HepG2 (cell line): Measurements from ENCODE around the gene TMC4. TPM values are rescaled to one million over a fixed set of nuclear protein-coding genes. Genes with fewer than 3 reads are reported as not detected.

Experiments used
- ATF2 ChIP-seq: sonication (generic); formaldehyde crosslinking; IDR thresholded peaks from 2 replicates; pipeline ENCODE4 v1.4.0; 2020; ENCODE audit warnings: missing genetic modification reagents
- CBX5 ChIP-seq: sonication (generic); formaldehyde crosslinking; IDR thresholded peaks from 2 replicates; pipeline ENCODE4 v1.4.0; 2020; ENCODE audit warnings: missing genetic modification reagents, borderline replicate concordance
- CREBL2 ChIP-seq: sonication (generic); formaldehyde crosslinking; IDR thresholded peaks from 2 replicates; pipeline ENCODE4 v1.8.1; 2023; ENCODE audit warnings: missing genetic modification reagents, mild to moderate bottlenecking, borderline replicate concordance
- DNMT1 ChIP-seq: sonication (generic); formaldehyde crosslinking; IDR thresholded peaks from 2 replicates; pipeline ENCODE4 v1.5.1; 2020; ENCODE audit warnings: mild to moderate bottlenecking, missing genetic modification reagents
- HMG20A ChIP-seq: IDR thresholded peaks from 2 replicates; pipeline ENCODE4 v1.6.1; 2016; ENCODE audit warnings: borderline replicate concordance
- KLF13 ChIP-seq: sonication (generic); formaldehyde crosslinking; IDR thresholded peaks from 2 replicates; pipeline ENCODE4 v1.4.0; 2020; ENCODE audit warnings: mild to moderate bottlenecking, missing genetic modification reagents
- MTF1 ChIP-seq: sonication (generic); formaldehyde crosslinking; IDR thresholded peaks from 2 replicates; pipeline ENCODE4 v1.5.0; 2020; ENCODE audit warnings: missing genetic modification reagents
- NCOR1 ChIP-seq: fragments of 200-600 bp; sonication (generic); IDR thresholded peaks from 2 replicates; pipeline ENCODE4 v1.7.0; 2017; ENCODE audit warnings: antibody characterized with exemption, low read length, borderline replicate concordance
- NFYC ChIP-seq: IDR thresholded peaks from 2 replicates; pipeline ENCODE4 v1.6.1; 2016; ENCODE audit warnings: missing genetic modification reagents, missing compliant biosample characterization
- RARG ChIP-seq: sonication (generic); formaldehyde crosslinking; IDR thresholded peaks from 2 replicates; pipeline ENCODE4 v1.4.0; 2020; ENCODE audit warnings: low read depth, mild to moderate bottlenecking, missing genetic modification reagents
- REXO4 ChIP-seq: sonication (generic); formaldehyde crosslinking; IDR thresholded peaks from 2 replicates; pipeline ENCODE4 v1.8.0; 2022; ENCODE audit warnings: missing genetic modification reagents, mild to moderate bottlenecking, borderline replicate concordance
- SOX6 ChIP-seq, 2 experiments: fragments of 450-650 bp in 1 of 2; sonication (generic) in 1 of 2; formaldehyde crosslinking in 1 of 2; IDR thresholded peaks; 2 replicates each; pipeline versions ENCODE4 v1.4.0 to v1.6.1; 2017 to 2020; ENCODE audit warnings: antibody characterized with exemption in 1 of 2, mild to moderate bottlenecking in 1 of 2, missing genetic modification reagents in 1 of 2
- STAT6 ChIP-seq: sonication (generic); formaldehyde crosslinking; IDR thresholded peaks from 2 replicates; pipeline ENCODE4 v1.4.0; 2020; ENCODE audit warnings: missing genetic modification reagents, mild to moderate bottlenecking, borderline replicate concordance
- ZBTB21 ChIP-seq: sonication (generic); formaldehyde crosslinking; IDR thresholded peaks from 2 replicates; pipeline ENCODE4 v1.4.0; 2020; ENCODE audit warnings: missing genetic modification reagents
- ZNF235 ChIP-seq: sonication (generic); formaldehyde crosslinking; IDR thresholded peaks from 2 replicates; pipeline ENCODE4 v1.8.1; 2023; ENCODE audit warnings: mild to moderate bottlenecking, missing genetic modification reagents, borderline replicate concordance
- ZNF264 ChIP-seq: sonication (generic); formaldehyde crosslinking; IDR thresholded peaks from 2 replicates; pipeline ENCODE4 v1.4.0; 2020; ENCODE audit warnings: missing genetic modification reagents
- ZNF350 ChIP-seq: sonication (generic); formaldehyde crosslinking; IDR thresholded peaks from 2 replicates; pipeline ENCODE4 v1.4.0; 2020; ENCODE audit warnings: mild to moderate bottlenecking, low read depth, missing genetic modification reagents, borderline replicate concordance
- ZNF564 ChIP-seq: sonication (generic); formaldehyde crosslinking; IDR thresholded peaks from 2 replicates; pipeline ENCODE4 v1.8.1; 2023; ENCODE audit warnings: mild to moderate bottlenecking, missing genetic modification reagents
- ZNF674 ChIP-seq: sonication (generic); formaldehyde crosslinking; IDR thresholded peaks from 2 replicates; pipeline ENCODE4 v1.5.0; 2020; ENCODE audit warnings: low read depth, mild to moderate bottlenecking, missing genetic modification reagents
- ZSCAN22 ChIP-seq: sonication (generic); formaldehyde crosslinking; IDR thresholded peaks from 2 replicates; pipeline ENCODE4 v1.4.0; 2020; ENCODE audit warnings: mild to moderate bottlenecking, missing genetic modification reagents
- polyA plus RNA-seq, 8 experiments: library from polyadenylated mRNA; depleted of rRNA in 3 of 8; stranded (reverse) in 7 of 8; unstranded in 1 of 8; fragments of >200 nt; fragmentation: Illumina TruSeq in 4 of 8; extraction: Trizol in 4 of 8; gene quantifications; 2 replicates each; pipeline versions ENCODE4 v1.2.1 to v1.2.3, GENCODE V29; 2011 to 2016; ENCODE audit warnings: low read depth in 4 of 8, missing spikeins in 1 of 8, mixed read lengths in 1 of 8; ENCODE audit not compliant: insufficient read depth in 1 of 8
- total RNA-seq, 5 experiments: library from RNA; depleted of rRNA; stranded (reverse); fragments of >200 nt; fragmentation: Illumina TruSeq; extraction: Trizol; gene quantifications; 2 replicates each; pipeline ENCODE4 v1.2.3, GENCODE V29; 2016; ENCODE audit warnings: low read depth in 1 of 5
- TF ChIP-seq, protein P1 (sequence below): sonication (generic); formaldehyde crosslinking; IDR thresholded peaks from 2 replicates; pipeline ENCODE4 v1.4.0; 2020; ENCODE audit warnings: missing genetic modification reagents, borderline replicate concordance

Gene TMC4
- total and polyA plus RNA-seq, 2 of the 13 experiments (the other 11 are each of a cell fraction or from before 2014, with no cell fraction given) = 0.13 to 0.24 TPM

GRCh38 chr19:54189735-54190502 lies 17.0 kb upstream of the TMC4 start (continued):
- TF ChIP-seq CREBL2 = no peak
- TF ChIP-seq NCOR1 = no peak
- no peak for TF ChIP-seq STAT6
- TF ChIP-seq RARG = no peak
- TF ChIP-seq SOX6 (IDR thresholded peaks at IDR 0.05) = no peak
- peak; percentile 24; the same call in 1 of the 2 replicates for TF ChIP-seq SOX6 (CRISPR knock-in tag; IDR thresholded peaks at IDR 0.05)
- peak; percentile 8 for TF ChIP-seq ZBTB21
- TF ChIP-seq ZSCAN22 (CRISPR knock-in tag) = no peak
- TF ChIP-seq DNMT1 = 0 out of 2 replicates have a peak, but pooled peaks have one; percentile 69
- no peak for TF ChIP-seq ZNF564 (CRISPR knock-in tag)
- TF ChIP-seq, protein P1, sequence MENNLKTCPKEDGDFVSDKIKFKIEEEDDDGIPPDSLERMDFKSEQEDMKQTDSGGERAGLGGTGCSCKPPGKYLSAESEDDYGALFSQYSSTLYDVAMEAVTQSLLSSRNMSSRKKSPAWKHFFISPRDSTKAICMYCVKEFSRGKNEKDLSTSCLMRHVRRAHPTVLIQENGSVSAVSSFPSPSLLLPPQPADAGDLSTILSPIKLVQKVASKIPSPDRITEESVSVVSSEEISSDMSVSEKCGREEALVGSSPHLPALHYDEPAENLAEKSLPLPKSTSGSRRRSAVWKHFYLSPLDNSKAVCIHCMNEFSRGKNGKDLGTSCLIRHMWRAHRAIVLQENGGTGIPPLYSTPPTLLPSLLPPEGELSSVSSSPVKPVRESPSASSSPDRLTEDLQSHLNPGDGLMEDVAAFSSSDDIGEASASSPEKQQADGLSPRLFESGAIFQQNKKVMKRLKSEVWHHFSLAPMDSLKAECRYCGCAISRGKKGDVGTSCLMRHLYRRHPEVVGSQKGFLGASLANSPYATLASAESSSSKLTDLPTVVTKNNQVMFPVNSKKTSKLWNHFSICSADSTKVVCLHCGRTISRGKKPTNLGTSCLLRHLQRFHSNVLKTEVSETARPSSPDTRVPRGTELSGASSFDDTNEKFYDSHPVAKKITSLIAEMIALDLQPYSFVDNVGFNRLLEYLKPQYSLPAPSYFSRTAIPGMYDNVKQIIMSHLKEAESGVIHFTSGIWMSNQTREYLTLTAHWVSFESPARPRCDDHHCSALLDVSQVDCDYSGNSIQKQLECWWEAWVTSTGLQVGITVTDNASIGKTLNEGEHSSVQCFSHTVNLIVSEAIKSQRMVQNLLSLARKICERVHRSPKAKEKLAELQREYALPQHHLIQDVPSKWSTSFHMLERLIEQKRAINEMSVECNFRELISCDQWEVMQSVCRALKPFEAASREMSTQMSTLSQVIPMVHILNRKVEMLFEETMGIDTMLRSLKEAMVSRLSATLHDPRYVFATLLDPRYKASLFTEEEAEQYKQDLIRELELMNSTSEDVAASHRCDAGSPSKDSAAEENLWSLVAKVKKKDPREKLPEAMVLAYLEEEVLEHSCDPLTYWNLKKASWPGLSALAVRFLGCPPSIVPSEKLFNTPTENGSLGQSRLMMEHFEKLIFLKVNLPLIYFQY (CRISPR knock-in tag) = 0 out of 2 replicates have a peak, but pooled peaks have one; percentile 20
- TF ChIP-seq ZNF235 (CRISPR knock-in tag) = no peak
- no peak for TF ChIP-seq MTF1 (CRISPR knock-in tag)
- TF ChIP-seq ZNF264 (CRISPR knock-in tag) = no peak
- TF ChIP-seq HMG20A (CRISPR knock-in tag) = no peak
- TF ChIP-seq ZNF674 = no peak
- no peak for TF ChIP-seq KLF13 (CRISPR knock-in tag)
- peak; percentile 11; the same call in 1 of the 2 replicates for TF ChIP-seq NFYC (CRISPR knock-in tag)
- no peak for TF ChIP-seq REXO4
- 0 out of 2 replicates have a peak, but pooled peaks have one; percentile 15 for TF ChIP-seq ZNF350 (CRISPR knock-in tag)
- TF ChIP-seq CBX5 (CRISPR knock-in tag) = no peak
- no peak; the same call in 1 of the 2 replicates for TF ChIP-seq ATF2 (CRISPR knock-in tag)
